KOPT-K1 (cell line): ENCODE data around the gene SLF1.
"Not testable (repeated sequence)": the region's sequence is repeated elsewhere in the genome, so short reads cannot be mapped to it uniquely, and the experiment has no call there.

ENCODE experiments used
- H3K27ac ChIP-seq: fragments of 200-600 bp; sonication (generic); 2 replicates; pipeline ENCODE4 v1.5.1; 2016; ENCODE audit warnings: antibody characterized with exemption, mild to moderate bottlenecking, low read depth, low read length; ENCODE audit not compliant: poor library complexity, severe bottlenecking
- H3K36me3 ChIP-seq: fragments of 200-600 bp; sonication (generic); 2 replicates; pipeline ENCODE4 v1.5.1; 2017; ENCODE audit warnings: antibody characterized with exemption, mild to moderate bottlenecking, low read length, moderate library complexity; ENCODE audit not compliant: insufficient read depth
- H3K9me3 ChIP-seq: fragments of 200-600 bp; sonication (generic); 2 replicates; pipeline ENCODE4 v1.5.1; 2017; ENCODE audit warnings: antibody characterized with exemption, low read length, mild to moderate bottlenecking; ENCODE audit not compliant: insufficient read depth, poor library complexity, severe bottlenecking

SLF1 gene

DNA sequence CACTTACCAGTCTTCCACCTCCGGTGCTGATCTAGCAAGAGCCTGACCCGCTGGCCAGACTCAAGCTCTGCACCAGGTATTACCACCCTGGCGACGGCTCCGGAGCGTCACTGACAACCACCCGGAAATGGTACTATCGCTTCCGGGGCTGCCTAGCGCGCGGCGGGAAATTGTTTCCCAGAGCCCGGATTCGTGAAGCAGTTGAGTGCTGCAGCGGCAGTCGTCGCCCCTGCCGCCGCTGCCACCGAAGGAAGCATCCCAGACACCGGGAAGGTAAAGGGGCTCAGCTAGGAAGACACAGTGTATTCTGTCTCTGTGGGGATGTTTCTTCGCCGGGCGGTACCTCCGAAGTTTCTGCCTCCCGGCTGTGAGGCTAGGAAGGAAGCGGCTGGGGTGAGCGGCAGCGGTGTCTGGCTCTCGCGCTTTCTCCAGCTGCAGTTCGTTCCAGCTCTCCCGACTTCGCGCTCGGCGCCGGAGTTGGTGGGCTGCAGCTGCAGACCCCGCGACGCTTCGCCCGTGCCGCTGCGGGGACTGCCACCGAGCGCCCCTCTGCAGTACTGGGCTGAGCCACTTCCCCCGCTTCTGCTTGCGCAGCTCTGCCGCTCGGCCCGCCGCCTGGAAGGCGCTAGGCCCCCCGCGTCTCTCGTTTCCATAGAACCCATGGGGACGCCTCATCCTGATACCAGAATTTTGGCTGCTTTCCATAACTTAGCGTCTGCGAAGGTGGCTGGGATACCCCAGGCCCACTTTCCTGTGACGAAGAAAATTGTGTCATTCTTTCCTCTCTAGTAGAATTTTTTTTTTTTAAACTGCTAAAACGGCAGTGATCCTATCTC, at the start of gene SLF1, which contains the start of gene KIAA0825:
TSS of gene SLF1 (plus strand) at position 177 of the 836 bp plus-strand sequence. CDS start 10,142 bp downstream, outside the sequence.
TSS of gene KIAA0825 (minus strand) at position 112 of the 836 bp plus-strand sequence. CDS start 81,478 bp downstream, outside the sequence.
- Histone ChIP-seq H3K27ac (peak within 1 kb of the TSS; percentile 84), H3K9me3 (no peaks in the 10 kb centered on the region)

DNA sequence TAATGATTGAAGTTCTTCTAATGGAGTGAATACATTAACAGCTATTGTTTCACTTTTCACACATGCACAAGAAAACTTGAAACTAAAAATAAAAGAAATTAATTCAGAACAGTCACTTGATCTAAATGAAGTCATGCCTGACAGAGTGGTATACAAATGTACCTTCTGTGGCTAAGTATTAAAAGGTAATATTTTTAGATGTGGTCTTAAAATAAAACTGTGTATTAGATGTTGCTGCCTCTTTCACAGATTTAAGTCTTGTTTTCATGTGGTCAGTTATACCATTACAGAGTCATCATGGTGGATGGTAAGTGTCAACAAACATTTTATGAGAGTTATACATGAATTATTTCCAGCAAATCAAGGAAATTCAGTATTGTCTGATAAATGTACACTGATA, 47.1 kb upstream of the SLF1 start:
- Histone ChIP-seq H3K36me3 (no peaks in the 10 kb centered on the region), H3K9me3 (no peaks in the 10 kb centered on the region), H3K27ac (no peak overlapping the region)

More for the DNA sequence above, at the start of gene SLF1, which contains the start of gene KIAA0825:
- no peaks in the 10 kb centered on the region for H3K36me3 ChIP-seq

DNA sequence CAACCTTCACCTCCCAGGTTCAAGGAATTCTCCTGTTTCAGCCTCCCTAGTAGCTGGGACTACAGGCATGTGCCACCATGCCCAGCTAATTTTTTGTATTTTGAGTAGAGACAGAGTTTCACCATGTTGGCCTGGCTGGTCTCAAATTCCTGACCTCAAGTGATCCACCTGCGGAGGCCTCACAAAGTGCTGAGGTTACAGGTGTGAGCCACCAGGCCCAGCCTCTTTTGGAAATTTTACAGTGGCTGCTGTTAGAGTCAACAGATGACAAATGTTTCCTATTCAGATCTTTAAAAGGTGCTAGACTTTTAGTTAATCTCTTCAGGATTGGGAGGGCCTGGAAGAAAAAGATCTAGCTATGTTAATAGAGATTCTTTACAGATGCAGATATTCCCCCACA, 45.1 kb upstream of the SLF1 start:
- H3K9me3 ChIP-seq, H3K27ac ChIP-seq, H3K36me3 ChIP-seq: not testable (repeated sequence)

DNA sequence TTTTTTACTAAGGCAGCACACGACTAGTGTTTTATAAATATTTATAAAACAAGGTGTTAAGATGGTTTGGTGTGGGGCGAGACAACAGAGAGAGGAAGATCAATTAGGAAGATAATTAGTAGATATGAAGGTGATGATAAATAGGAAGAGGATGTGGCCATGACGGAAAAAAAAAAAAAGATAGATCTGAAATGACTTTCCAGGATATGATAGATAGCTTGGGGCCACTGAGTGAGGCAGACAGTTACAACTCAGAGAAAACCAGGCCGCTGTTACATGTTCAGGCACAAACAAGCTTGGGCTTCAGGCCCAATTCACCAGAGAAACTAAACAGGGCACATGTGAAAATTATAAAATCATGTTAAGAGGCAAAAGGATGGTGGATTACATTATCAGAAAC, 43.3 kb upstream of the SLF1 start:
- Histone ChIP-seq H3K27ac (peak overlapping the region; percentile 45), H3K36me3 (no peaks in the 10 kb centered on the region), H3K9me3 (no peaks in the 10 kb centered on the region)

DNA sequence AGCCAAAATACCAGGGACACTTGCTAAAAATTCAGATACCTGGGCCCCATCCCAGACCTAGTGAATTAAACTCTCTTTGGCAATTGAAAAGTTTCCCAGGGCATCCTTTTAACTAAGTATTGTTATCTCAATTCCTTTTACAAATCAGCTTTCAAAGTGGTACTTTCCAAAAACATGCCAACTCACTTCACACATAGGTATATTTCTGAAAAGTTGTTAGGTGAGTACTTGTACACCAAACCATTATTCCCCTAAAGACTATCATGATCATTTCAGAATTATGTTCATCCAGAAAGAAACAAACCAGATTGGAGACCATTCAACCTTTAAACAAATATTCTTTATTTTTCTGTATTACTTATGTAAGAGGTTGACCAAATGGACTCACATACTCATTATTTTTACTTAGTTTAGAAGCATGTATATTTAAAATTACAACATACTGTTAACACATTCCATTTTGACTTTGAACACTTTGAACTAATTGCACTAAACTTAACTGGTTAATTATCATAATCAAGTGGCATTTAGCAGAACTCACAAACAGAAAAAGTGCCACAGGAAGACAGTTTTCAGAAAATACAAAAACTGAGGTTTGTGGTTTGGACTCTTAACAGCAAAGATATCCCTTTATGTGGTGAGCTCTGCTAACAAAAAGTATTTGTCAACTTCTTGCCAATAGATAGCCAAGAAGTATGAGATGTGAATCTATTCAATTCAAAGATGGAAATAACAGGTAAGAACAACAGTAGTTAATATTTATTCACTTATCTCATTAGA, 40.8 kb upstream of the SLF1 start:
- Histone ChIP-seq H3K9me3 (no peaks in the 10 kb centered on the region), H3K27ac (peak overlapping the region; percentile 35), H3K36me3 (no peaks in the 10 kb centered on the region)

DNA sequence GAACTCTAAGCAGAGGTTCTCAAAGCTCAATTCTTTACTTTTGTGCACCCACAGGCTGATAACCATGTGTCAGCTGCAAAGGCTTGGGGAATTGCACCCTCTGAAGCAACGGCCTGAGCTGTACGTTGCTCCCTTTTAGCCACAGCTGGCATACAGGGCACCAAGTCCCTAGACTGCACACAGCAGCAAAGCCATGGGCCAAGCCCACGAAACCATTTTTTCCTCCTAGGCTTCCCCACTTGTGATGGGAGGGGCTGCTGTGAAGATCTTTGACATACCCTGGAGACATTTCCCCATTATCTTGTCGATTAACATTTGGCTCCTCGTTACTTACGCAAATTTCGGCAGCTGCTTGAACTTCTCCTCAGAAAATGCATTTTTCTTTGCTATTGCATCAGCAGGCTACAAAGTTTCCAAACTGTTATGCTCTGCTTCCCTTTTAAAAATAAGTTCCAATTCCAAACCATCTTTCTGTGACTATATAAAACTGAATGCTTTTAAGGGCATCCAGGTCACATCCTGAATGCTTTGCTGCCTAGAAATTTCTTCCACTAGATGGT, 23.1 kb upstream of the SLF1 start:
- H3K36me3 ChIP-seq, result no peaks in the 10 kb centered on the region
- peaks cover 5% of the 10 kb centered on the region for H3K9me3 ChIP-seq
- H3K27ac ChIP-seq, result no peak overlapping the region

DNA sequence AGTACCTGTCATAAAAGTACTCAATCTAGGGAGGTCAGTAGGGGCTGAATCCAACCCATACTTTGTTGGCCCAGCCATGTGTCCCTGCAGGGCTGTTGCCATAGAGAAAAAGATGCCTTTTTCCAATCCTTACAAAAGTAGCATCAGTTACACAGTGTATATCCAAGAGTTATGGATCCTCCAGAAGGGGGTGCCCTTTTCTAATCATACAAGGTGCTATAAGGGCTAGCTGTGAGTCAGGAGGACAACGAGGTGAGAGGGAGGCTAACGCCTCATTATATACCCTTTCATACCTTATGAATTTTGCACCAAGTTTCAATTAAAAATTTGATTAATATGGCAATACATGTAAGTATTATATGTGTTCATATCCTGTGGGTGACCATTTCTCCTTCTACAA, 4.9 kb upstream of the SLF1 start:
- Histone ChIP-seq H3K36me3 (no peaks in the 10 kb centered on the region), H3K27ac (no peak overlapping the region), H3K9me3 (no peaks in the 10 kb centered on the region)

DNA sequence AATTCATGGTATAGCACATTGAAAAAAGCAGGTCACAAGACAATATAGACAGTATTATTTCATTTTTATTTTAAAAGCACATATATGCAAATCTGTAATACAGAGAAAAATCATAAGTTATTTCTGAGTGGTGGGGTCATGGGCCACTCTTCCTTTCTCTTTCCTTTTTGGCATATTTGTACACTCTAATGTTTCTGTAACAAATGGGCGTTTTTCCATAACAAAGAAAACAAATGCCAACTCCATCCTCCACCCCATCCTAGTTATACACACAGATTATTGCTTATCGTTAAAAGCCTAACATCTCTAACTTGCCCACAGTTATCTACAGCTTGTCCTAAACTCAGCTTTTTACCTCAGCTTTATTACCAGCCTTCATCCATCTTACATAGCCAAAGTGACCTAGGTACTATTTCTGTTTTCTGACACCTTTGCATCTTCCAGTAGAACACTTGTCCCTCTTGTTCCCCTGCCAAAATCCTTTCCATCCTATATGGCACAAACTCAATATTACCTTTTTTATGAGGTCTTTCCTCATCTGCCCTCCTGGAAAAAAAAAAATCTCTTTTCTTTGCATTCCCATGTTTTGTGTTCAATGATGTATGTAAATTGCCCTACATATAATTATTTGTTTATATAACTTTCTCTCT, 4.2 kb upstream of the SLF1 start:
- H3K36me3 ChIP-seq, result no peaks in the 10 kb centered on the region
- no peaks in the 10 kb centered on the region for H3K9me3 ChIP-seq

DNA sequence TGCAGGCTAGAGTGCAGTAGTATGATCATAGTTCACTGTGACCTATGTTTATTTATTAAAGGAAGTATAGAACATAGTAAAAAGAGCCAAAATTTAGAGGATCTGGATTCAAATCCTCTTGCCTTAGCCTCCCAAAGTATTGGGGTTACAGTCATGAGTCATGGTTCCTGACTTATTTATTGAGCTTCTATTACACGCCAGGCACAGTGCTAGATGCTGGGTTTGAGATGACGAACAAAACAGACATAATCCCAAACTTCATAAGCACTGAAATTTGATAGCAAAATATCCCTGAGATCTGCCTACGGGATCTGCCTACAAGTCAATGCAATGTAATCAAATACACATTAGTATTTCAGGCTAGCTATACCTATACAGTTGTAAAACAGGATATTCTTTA, 2.6 kb upstream of the SLF1 start:
- Histone ChIP-seq H3K27ac (no peak overlapping the region), H3K36me3 (no peaks in the 10 kb centered on the region), H3K9me3 (no peaks in the 10 kb centered on the region)

More for the DNA sequence above, 4.2 kb upstream of the SLF1 start:
- no peak overlapping the region for H3K27ac ChIP-seq

DNA sequence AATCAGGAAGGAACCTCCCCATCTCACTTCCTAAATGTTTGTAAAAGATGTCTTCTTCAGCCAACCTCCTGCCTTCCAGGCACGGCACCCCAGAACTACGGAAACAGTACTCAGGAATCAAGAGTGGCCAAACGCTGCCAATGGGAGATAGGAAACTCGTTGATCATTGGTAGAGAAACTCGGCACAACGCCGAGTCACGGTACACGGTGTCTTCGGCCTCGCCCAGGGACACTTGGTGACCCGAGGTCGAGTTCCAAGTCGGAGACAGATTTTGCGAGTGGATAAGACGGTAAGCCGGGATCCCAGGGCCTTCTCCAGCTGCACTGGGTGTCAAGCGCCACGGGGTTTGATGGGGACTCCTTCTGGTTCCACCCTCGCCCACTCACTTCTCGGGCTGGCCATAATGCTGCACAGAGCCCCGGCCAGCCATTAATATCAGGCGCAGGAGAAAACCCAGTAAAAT, 408 bp upstream of the SLF1 start:
- Histone ChIP-seq H3K9me3 (no peaks in the 10 kb centered on the region), H3K36me3 (no peaks in the 10 kb centered on the region), H3K27ac (peak overlapping the region; percentile 84)

DNA sequence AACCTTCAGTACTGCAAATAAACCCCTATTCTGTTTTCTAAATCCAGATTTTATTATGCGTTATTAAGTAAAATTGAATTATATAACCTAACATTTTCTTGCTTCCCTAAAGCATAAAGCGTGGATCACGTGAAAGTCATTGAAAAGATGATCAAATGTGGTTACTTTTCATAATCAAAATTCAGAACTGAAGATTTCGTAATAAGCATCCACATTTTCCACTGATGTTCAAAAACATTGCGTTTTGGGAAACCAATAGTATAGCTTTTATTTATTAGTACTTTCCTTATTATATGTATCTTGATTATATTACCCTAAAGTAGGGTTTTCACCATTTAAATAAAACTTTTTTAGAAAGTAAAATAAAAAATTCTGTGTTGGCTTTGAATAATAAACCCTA, 1.8 kb downstream of the SLF1 start:
- Histone ChIP-seq H3K27ac (no peak overlapping the region), H3K36me3 (no peaks in the 10 kb centered on the region), H3K9me3 (no peaks in the 10 kb centered on the region)

DNA sequence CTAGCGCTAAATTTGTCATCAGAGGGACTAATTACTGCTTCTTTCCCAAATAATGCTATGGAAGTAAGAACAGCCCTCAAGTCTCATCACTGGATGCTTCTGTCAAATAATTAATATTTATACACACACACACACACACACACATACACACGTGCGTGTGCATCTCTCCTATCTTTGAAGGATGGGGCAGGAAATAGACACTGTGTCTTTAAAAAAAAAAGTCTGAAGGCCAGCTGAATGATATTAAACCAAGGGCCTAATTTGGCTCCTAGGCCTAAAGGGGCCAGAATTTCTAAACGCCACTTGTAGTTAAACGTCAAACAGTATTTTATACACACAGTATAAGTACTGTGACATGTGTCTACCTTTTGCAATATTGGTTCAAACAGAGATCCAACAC, 3.3 kb downstream of the SLF1 start:
- Histone ChIP-seq H3K9me3 (no peaks in the 10 kb centered on the region), H3K27ac (no peak overlapping the region), H3K36me3 (no peaks in the 10 kb centered on the region)

DNA sequence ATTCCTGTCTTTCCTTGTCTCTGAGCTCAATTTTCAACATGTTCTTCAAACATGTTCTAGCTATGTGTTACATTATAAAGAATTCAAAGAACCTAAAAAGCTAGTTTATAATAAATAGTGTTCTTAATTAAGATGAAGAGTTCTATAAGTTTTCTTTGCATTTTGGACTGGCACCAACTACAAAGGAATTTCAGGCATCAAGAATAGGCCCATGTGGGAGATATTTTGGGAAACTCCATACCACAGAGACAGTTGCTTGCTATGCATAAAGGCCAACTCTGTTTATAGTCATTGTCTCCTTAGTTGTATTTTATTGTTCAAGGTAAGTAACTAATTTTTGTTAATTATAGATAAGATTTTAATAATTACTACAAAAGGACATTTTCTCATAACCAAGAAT, 4.5 kb downstream of the SLF1 start:
- H3K36me3 ChIP-seq, result no peaks in the 10 kb centered on the region
- no peak overlapping the region for H3K27ac ChIP-seq
- H3K9me3 ChIP-seq, result no peaks in the 10 kb centered on the region

DNA sequence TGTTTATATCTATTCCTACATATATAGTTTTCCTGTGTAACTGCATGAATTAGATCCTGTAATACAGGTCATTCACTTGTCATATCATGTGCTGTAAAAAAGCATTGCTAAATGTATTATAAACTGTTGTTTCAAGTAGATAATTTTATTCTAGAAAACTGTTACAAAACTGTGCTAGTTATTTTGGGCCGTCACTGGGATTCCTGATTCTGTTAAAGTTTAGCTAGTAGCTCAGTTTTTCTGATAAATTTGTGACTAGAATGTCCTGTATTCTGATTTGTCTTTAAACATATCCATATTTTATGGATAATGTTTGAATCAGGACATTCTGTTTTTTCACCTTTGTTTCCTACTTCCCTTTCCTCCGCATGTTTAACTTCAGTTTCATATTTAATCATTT, 5.4 kb downstream of the SLF1 start:
- H3K27ac ChIP-seq, result no peak overlapping the region
- H3K36me3 ChIP-seq, result peaks cover 8% of the 10 kb centered on the region; the same call in 1 of the 2 replicates
- H3K9me3 ChIP-seq, result no peaks in the 10 kb centered on the region

DNA sequence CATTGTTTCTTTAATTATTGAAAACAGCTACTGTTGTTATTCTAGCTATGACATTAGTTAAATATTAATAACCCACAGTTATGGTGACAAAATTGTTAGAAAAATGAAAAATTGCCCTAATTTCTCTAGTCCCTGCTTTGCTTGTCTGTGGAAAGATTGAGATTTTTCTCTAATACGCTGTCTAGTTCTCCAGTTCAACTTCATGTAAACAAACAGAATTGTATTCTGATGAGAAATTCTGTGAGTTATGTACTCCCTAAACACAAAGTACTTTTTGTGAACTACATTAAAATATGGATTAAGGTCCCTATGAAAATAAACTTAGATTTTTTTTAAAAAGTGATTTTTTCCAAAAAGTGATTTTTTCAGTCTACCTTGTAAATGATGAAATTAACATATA, 8.7 kb downstream of the SLF1 start:
- peaks cover 41% of the 10 kb centered on the region for H3K36me3 ChIP-seq
- H3K9me3 ChIP-seq, result peaks cover 12% of the 10 kb centered on the region
- H3K27ac ChIP-seq, result no peak overlapping the region
